ENCODE measurements around the gene WFIKKN1.

Gene WFIKKN1

GRCh38 chr16:674214-674881 lies 43.6 kb downstream of the WFIKKN1 start:
- no peak for DNase-seq (ENCODE audit: low read depth)

GRCh38 chr16:674968-675883 lies 44.4 kb downstream of the WFIKKN1 start, which contains the start of gene RHBDL1:
TSS of gene RHBDL1 (plus strand) at chr16:675671. CDS start at chr16:675791, 120 bp downstream.
- DNase-seq (ENCODE audit: low read depth) = no peak

GRCh38 chr16:675884-676564 lies 45.2 kb downstream of the WFIKKN1 start:
- no peak for DNase-seq (ENCODE audit: low read depth)

- no peak for DNase-seq (ENCODE audit: low read depth)
Measured at GRCh38 chr16:676565-676902, 45.7 kb downstream of the WFIKKN1 start.

- DNase-seq (ENCODE audit: low read depth) = no peak
Measured at GRCh38 chr16:676913-677312, 46.1 kb downstream of the WFIKKN1 start.

- DNase-seq (ENCODE audit: low read depth) = no peak
Measured at GRCh38 chr16:677316-678190, 46.8 kb downstream of the WFIKKN1 start.

- DNase-seq (ENCODE audit: low read depth) = no peak
Measured at GRCh38 chr16:678209-678857, 47.5 kb downstream of the WFIKKN1 start.

GRCh38 chr16:678858-679813 lies 48.4 kb downstream of the WFIKKN1 start:
- no peak for DNase-seq (ENCODE audit: low read depth)

- no peak for DNase-seq (ENCODE audit: low read depth)
Measured at GRCh38 chr16:679814-680624, 49.2 kb downstream of the WFIKKN1 start, which contains the start of gene STUB1. TSS of gene STUB1 (plus strand) at chr16:680410. CDS start at chr16:680526, 116 bp downstream.

- DNase-seq (ENCODE audit: low read depth) = no peak
Measured at GRCh38 chr16:680625-680945, 49.8 kb downstream of the WFIKKN1 start.

GRCh38 chr16:680967-681745 lies 50.4 kb downstream of the WFIKKN1 start:
- DNase-seq (ENCODE audit: low read depth) = no peak

GRCh38 chr16:681746-682427 lies 51.1 kb downstream of the WFIKKN1 start:
- no peak for DNase-seq (ENCODE audit: low read depth)

- DNase-seq (ENCODE audit: low read depth) = no peak
Measured at GRCh38 chr16:682493-683395, 52.0 kb downstream of the WFIKKN1 start.

GRCh38 chr16:683396-684070 lies 52.7 kb downstream of the WFIKKN1 start:
- DNase-seq (ENCODE audit: low read depth) = no peak
